Type B pancreatic cell (in vitro differentiated cells): ENCODE measurements around the gene FKRP. TPM values are rescaled to one million over a fixed set of nuclear protein-coding genes. Genes with fewer than 3 reads are reported as not detected.
A peak's percentile ranks its signal among the peaks of the same experiment; 100 is the strongest.

ENCODE experiments used
- DNase-seq: peaks from one replicate; pipeline ENCODE4 v3.0.0; 2021; ENCODE audit warnings: mixed read lengths; ENCODE audit not compliant: unreplicated experiment; ENCODE audit errors: extremely low spot score
- H3K27ac Mint-ChIP-seq: 2 replicates; pipeline ENCODE4 v1.8.0; 2021; ENCODE audit warnings: mild to moderate bottlenecking, mixed read lengths
- H3K27me3 Mint-ChIP-seq: 2 replicates; pipeline ENCODE4 v1.8.0; 2021; ENCODE audit warnings: mixed read lengths
- H3K36me3 Mint-ChIP-seq: 2 replicates; pipeline ENCODE4 v1.8.0; 2021; ENCODE audit warnings: mixed read lengths
- H3K4me1 Mint-ChIP-seq: one replicate; pipeline ENCODE4 v1.8.0; 2021; ENCODE audit warnings: mixed read lengths; ENCODE audit not compliant: unreplicated experiment
- H3K4me3 Mint-ChIP-seq: 2 replicates; pipeline ENCODE4 v1.8.0; 2021; ENCODE audit warnings: mild to moderate bottlenecking, mixed read lengths
- H3K9me3 Mint-ChIP-seq: 2 replicates; pipeline ENCODE4 v1.8.0; 2021; ENCODE audit warnings: mixed read lengths
- long read RNA-seq: library from polyadenylated mRNA; unstranded; transcript quantifications from one replicate; pipeline ENCODE4 v2.0.0, GENCODE V29; 2020
- total RNA-seq: library from RNA; stranded (reverse); gene quantifications from 2 replicates; pipeline ENCODE4 v1.2.1, GENCODE V29; 2021; ENCODE audit warnings: low replicate concordance
- TF ChIP-seq, protein P1 (sequence below): fragments of 200-600 bp; sonication (generic); conservative IDR thresholded peaks from 2 replicates; pipeline ENCODE4 v1.5.0; 2021; ENCODE audit warnings: antibody characterized with exemption, mild to moderate bottlenecking

FKRP gene, protein sequence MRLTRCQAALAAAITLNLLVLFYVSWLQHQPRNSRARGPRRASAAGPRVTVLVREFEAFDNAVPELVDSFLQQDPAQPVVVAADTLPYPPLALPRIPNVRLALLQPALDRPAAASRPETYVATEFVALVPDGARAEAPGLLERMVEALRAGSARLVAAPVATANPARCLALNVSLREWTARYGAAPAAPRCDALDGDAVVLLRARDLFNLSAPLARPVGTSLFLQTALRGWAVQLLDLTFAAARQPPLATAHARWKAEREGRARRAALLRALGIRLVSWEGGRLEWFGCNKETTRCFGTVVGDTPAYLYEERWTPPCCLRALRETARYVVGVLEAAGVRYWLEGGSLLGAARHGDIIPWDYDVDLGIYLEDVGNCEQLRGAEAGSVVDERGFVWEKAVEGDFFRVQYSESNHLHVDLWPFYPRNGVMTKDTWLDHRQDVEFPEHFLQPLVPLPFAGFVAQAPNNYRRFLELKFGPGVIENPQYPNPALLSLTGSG
- total RNA-seq: 24.2 and 38.4 TPM in 2 replicates
- long read RNA-seq, partial matches to known transcripts: 0 of 2 reads
- long read RNA-seq, other reads (novel, unspliced or antisense): 2 of 2 reads

DNA sequence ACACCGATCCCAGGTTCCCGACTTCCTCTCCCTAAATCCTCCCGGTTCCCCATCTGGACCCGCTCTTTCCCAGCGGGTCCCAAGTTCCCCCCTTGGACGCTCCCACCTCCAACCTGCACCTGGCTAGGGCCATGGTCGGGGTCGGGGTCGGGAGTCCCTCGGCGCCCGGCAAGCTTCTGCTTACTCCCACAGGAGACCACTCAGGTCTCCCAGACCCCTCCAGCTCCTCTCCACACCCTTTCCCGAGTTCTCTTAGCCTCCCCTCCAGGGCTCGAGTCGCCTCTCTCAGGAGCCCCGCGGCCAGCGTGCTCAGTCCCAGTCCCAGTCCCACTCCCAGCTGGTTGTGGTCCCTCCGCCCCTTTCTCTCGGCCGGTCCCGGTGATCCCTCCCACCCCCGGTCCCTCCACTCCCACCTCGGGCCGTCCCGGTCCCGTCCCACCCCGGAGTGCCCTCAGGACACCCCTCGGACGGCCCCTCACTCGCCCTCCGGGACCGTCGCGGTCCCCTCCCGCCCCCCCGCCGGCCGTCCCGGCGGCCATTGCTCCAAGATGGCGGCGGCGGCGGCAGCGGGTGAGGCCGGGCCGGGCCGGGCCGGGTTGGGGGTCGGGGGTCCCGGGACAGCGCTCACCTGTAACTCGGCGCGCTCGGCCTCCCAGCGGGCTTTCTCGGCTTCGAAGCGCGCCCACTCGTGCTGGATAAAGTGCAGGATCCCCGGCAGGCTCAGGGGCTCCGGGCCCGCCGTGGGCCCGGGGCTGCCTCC lies at the start of gene FKRP:
FKRP (plus strand) TSS at position 537 of the 760 bp plus-strand sequence. CDS start 9,394 bp downstream, outside the sequence.
- Mint-ChIP-seq H3K36me3 (peaks cover 10% of the 10 kb centered on the region), H3K27me3 (no peaks in the 10 kb centered on the region), H3K27ac (peak within 1 kb of the TSS; percentile 88), H3K9me3 (no peaks in the 10 kb centered on the region), H3K4me3 (peak within 1 kb of the TSS; percentile 95), H3K4me1 (peaks cover 30% of the 10 kb centered on the region)
- TF ChIP-seq, protein P1, sequence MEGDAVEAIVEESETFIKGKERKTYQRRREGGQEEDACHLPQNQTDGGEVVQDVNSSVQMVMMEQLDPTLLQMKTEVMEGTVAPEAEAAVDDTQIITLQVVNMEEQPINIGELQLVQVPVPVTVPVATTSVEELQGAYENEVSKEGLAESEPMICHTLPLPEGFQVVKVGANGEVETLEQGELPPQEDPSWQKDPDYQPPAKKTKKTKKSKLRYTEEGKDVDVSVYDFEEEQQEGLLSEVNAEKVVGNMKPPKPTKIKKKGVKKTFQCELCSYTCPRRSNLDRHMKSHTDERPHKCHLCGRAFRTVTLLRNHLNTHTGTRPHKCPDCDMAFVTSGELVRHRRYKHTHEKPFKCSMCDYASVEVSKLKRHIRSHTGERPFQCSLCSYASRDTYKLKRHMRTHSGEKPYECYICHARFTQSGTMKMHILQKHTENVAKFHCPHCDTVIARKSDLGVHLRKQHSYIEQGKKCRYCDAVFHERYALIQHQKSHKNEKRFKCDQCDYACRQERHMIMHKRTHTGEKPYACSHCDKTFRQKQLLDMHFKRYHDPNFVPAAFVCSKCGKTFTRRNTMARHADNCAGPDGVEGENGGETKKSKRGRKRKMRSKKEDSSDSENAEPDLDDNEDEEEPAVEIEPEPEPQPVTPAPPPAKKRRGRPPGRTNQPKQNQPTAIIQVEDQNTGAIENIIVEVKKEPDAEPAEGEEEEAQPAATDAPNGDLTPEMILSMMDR: no peak
- DNase-seq: no peak

DNA sequence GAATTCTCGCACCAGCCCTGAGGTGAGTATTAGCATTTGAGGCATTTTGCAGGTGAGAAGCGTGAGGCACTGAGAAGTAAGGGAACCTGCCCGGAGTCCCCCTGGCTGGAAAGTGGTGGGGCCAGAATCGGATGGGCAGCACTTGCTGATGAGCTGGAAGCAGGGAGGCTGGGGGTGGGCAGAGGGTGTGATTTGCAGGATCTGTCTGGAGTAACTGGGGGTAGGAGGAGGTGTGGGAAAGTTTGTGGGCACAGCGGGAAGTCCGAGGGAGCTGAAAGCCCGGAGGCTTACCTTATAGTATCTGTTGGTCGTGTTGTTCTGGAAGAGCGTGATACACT lies 49.0 kb upstream of the FKRP start:
- H3K27ac Mint-ChIP-seq: peak overlapping the region; percentile 42
- H3K9me3 Mint-ChIP-seq: no peaks in the 10 kb centered on the region
- peak overlapping the region; percentile 18 for H3K4me3 Mint-ChIP-seq
- no peaks in the 10 kb centered on the region for H3K27me3 Mint-ChIP-seq
- peaks cover 26% of the 10 kb centered on the region for H3K36me3 Mint-ChIP-seq
- H3K4me1 Mint-ChIP-seq: peaks cover 4% of the 10 kb centered on the region
- DNase-seq: no peak
- TF ChIP-seq, protein P1: no peak

DNA sequence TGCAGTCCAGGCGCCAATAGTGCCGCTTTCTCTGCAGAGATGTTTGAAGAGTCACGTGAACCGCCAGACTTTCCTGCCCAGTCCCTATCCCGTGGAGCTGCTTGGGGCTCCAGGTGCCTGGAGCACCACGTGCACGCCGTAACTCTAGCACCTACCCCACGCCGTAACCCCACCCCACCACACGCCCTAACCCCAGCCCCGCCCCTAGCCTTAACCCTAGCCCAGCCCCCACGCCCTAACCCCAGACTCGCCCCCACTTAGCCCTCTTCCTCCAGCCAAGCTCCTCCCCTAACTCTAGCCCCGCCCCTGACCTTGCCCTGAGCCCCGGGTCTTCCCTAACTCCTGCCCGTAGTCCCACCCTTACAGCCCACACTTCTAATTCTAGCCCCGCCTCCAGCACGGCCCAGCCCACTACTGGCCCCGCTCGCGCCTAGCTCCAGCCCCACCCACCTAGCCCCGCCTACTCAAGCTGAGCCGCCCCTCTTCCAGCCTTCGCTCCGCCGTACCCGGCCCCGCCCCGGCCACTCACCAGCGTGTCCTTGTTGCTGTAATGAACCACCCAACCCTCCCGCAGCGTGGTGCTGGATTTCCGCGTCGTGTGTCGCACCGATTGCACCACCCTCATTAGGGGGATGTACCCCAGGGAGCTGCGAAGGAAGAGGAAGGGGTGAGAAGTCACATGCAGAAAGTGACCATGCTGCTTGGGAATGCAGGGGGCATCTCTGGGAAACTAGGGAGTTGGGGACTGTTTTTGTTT lies 48.5 kb upstream of the FKRP start:
- no peaks in the 10 kb centered on the region for H3K27me3 Mint-ChIP-seq
- TF ChIP-seq, protein P1: no peak
- H3K4me3 Mint-ChIP-seq: peak overlapping the region; percentile 28
- H3K9me3 Mint-ChIP-seq: no peaks in the 10 kb centered on the region
- H3K27ac Mint-ChIP-seq: peak overlapping the region; percentile 42
- H3K4me1 Mint-ChIP-seq: peaks cover 4% of the 10 kb centered on the region
- peak; percentile 88 for DNase-seq
- H3K36me3 Mint-ChIP-seq: peaks cover 21% of the 10 kb centered on the region

DNA sequence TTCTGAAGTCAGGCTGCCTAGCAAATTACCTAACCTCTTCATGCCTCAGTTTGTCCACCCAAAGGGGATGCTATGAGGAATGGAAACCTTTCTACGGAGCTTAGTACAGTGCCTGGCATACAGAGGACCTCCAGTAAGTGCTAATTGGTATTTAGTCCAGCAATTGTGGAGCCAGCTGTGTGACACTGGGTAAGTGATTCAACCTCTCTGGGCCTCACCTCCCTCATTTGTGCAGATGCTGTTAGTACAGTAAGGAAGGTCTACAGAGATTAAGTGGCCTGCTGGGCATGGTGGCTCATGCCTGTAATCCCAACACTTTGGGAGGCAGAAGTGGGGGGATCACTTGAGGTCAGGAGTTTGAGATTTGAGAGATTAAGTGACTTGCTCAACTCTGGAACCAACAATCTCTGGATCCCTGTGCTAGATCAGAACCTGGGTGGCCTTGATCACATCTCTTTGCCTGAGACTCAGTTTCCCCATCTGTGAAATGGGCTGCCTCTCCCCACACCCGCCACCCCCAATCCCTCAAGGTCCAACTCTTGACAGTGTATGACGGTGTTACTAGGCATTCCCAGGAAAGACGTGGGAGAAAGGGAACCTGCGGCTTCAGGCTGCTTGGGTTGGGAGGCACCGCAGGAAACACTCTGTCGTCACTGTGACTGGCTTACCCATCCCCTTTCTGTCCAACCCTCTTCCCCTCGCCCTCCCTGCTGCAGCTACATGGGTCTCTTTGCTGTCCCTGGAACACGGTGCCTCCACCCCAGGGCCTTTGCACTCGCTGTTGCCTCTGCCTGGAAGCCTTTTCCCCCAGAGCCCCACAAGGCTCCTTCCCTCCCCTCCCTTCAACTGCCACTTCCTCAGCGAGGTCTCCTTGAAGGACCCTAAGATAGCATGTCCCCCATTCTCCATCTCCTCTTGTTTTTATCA lies 47.2 kb upstream of the FKRP start:
- peaks cover 13% of the 10 kb centered on the region for H3K36me3 Mint-ChIP-seq

More for the DNA sequence above, 47.2 kb upstream of the FKRP start:
- H3K9me3 Mint-ChIP-seq: no peaks in the 10 kb centered on the region
- H3K27ac Mint-ChIP-seq: no peak overlapping the region
- H3K4me3 Mint-ChIP-seq: no peak overlapping the region
- no peak for DNase-seq
- peaks cover 4% of the 10 kb centered on the region for H3K4me1 Mint-ChIP-seq
- no peaks in the 10 kb centered on the region for H3K27me3 Mint-ChIP-seq
- TF ChIP-seq, protein P1: no peak
